Sigmoid colon (tissue), 4 donors: ENCODE data around the gene LMO1.

Experiments used
- EP300 ChIP-seq, 4 donors: sonication (generic); formaldehyde crosslinking; IDR thresholded peaks; one replicate each; pipeline ENCODE4 v1.6.1; 2017; ENCODE audit warnings: antibody characterized with exemption in 4 of 4
- POLR2A ChIP-seq, 2 donors: fragments of 450-650 bp; IDR thresholded peaks; one replicate each; pipeline ENCODE4 v1.6.1; 2016; ENCODE audit warnings: antibody characterized with exemption in 2 of 2, mild to moderate bottlenecking in 2 of 2, moderate library complexity in 2 of 2
- TF ChIP-seq, protein P1 (sequence below), 4 experiments: fragments of 450-650 bp in 3 of 4; fragments of 200-600 bp in 1 of 4; IDR thresholded peaks; one replicate each; pipeline ENCODE4 v1.5.1; 2016 to 2019; ENCODE audit warnings: antibody characterized with exemption in 4 of 4, mild to moderate bottlenecking in 3 of 4, moderate library complexity in 2 of 4

DNA sequence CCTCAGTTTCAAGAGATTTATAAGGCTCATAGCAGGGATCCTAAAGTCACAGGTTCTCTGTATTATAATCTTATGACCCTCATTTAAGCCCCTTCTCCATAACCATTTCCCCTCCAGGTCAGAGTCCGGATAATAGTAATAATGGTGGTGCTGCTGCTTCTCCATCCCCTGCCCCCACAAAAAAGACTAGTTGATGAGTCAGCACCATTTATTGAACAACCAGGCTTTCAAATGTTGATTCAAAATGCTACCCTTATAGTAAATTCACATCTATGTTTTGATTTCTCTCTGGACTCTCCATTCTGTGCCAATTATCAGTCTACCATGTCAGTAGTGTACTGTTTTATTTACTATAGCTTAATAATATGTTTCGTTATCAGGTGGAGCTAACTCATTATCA lies 77.2 kb downstream of the LMO1 start:
- TF ChIP-seq, protein P1, sequence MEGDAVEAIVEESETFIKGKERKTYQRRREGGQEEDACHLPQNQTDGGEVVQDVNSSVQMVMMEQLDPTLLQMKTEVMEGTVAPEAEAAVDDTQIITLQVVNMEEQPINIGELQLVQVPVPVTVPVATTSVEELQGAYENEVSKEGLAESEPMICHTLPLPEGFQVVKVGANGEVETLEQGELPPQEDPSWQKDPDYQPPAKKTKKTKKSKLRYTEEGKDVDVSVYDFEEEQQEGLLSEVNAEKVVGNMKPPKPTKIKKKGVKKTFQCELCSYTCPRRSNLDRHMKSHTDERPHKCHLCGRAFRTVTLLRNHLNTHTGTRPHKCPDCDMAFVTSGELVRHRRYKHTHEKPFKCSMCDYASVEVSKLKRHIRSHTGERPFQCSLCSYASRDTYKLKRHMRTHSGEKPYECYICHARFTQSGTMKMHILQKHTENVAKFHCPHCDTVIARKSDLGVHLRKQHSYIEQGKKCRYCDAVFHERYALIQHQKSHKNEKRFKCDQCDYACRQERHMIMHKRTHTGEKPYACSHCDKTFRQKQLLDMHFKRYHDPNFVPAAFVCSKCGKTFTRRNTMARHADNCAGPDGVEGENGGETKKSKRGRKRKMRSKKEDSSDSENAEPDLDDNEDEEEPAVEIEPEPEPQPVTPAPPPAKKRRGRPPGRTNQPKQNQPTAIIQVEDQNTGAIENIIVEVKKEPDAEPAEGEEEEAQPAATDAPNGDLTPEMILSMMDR (IDR thresholded peaks at IDR 0.05), result no peak
- TF ChIP-seq EP300 (IDR thresholded peaks at IDR 0.05) (no peak), POLR2A (IDR thresholded peaks at IDR 0.05) (no peak)
